HL-60 (cell line): ENCODE results near the gene SERINC2.
A peak's percentile ranks its signal among the peaks of the same experiment; 100 is the strongest.

Experiments
- CTCF ChIP-seq: IDR thresholded peaks from one replicate; pipeline ENCODE4 v1.5.1; 2011; ENCODE audit warnings: low read length, control low read depth, inconsistent platforms; ENCODE audit not compliant: insufficient read depth
- GABPA ChIP-seq: IDR thresholded peaks from 2 replicates; pipeline ENCODE4 v1.6.1; 2012; ENCODE audit warnings: low read depth
- POLR2AphosphoS5 ChIP-seq: IDR thresholded peaks from 2 replicates; pipeline ENCODE4 v1.6.1; 2012; ENCODE audit warnings: low read depth
- SPI1 ChIP-seq: IDR thresholded peaks from 2 replicates; pipeline ENCODE4 v1.6.1; 2012; ENCODE audit warnings: low read depth, mild to moderate bottlenecking, borderline replicate concordance

GRCh38 chr1:31396633-31397351 is 16.2 kb upstream of the SERINC2 start:
- no peak for TF ChIP-seq GABPA
- TF ChIP-seq CTCF = peak; percentile 25
- no peak for TF ChIP-seq POLR2AphosphoS5
- peak; percentile 86 for TF ChIP-seq SPI1
